Hypothalamus (tissue), 51 donors: ENCODE measurements around the gene CHST3.
A peak's percentile ranks its signal among the peaks of the same experiment; 100 is the strongest.

Experiments used
- DNase-seq, 51 donors: peaks; one replicate each; lab custom pipeline; 2025; lab: John Stamatoyannopoulos, UW

CHST3 gene

DNA sequence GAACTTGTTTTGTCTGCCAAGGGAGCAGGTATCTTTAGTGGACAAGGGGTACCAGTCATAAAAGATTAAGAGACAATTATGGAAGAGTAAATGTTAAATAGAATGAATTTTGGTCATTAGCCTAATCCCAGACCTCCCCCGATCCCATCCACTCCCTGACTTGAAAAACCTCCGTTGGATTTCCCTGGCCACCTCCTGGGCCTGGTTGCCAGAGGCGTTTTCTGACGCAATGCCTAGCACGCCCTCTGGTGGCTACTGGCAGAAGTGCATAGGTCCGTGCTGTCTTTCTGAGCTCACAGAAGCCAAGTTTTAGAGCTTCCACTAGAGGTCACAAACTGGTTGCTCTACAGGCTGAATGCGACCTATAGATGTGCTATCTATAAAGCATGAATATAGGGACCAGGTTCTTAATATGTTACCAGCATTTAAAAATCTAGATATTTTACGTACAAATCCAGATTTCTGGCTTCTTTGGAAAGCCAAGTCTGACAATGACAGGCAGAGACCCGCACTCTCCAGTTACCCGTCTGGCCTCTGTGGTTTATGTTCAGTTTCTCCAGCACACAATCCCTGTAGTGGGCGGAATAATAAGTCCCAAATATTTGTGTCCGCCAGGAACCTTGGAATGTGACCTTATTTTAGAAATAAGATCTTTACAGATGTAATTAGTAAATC, 84.4 kb downstream of the CHST3 start:
- peak in 50 of 51 donors; percentile 15 to 98 (median 86) for DNase-seq

DNA sequence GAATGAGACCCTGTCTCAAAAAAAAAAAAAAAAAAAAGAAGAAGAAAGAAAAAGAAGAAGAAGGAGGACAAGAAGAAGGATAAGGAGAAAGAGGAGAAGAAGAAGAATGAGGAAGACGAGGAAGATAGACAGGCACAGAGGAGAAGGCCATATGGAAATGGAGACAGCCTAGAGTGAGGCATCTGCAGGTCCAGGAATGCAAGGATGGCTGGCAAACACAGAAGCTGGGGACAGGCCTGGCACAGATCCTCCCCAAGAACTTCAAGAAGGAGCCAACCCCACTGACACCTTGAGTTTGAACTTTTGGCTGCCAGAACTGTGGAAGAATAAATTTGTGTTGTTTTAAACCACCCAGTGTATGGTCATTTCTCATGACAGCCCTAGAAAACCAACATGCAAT, 85.3 kb downstream of the CHST3 start:
- no peak for DNase-seq

GRCh38 chr10:72049969-72050781, 86.0 kb downstream of the CHST3 start:
- DNase-seq = no peak

DNA sequence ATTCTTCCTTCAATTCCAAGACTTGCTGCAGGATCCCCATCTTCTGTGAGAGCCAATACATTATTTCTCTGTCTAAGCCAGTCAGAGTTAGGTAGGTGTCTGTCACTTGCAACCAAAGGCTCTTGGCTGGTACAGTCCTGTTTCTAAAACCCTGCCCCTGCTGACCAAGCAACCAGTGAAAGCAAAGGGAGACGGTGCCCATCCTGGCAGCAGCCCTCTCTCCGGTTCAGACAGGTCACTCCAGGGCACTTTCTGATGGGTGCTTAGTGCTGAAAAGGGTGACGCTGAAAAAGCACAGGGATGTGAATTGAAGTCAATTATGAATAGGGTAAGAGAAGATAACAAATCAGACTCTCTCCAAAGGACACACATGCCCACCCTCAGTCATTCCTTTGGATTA, 86.7 kb downstream of the CHST3 start:
- DNase-seq = no peak

DNA sequence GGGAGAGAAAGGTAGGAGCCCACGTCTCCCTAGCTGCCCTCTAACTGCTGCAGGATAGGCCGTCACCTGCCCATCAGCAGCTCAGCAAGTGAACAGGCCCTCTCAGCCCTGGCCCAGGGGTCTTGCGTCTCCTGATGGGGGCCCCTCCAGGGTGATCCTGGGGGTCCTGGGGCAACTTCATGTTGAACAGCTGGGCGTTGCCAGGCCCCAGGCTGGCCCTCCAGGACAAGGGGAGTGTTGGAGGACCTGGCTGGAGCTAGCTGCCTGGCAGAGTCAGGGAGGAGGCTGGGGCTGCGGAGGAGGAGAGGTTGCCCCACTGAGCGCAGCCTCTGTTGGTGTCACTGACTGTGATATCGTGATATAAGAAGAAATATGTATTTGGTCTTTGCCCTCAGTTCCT, 89.5 kb downstream of the CHST3 start:
- DNase-seq = no peak

DNA sequence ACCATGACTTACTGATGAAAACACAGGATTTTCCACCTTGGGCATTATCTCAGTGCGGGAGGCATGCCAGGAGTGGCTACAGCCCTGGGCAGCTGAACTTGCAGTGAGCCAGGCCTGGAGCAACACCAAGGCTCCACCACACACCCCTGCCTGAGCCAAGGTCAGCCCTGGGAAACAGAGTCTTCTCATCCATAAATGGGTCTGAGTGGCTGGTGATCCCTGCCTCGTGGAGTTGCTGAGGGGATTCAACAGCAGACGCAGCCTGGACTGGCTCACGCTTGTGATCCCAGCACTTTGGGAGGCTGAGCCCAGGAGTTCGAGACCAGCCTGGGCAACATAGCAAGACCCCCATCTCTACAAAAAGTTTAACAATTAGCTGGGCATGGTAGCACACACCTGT, 91.9 kb downstream of the CHST3 start:
- DNase-seq = peak in 2 of 51 donors; percentile 13 to 19

DNA sequence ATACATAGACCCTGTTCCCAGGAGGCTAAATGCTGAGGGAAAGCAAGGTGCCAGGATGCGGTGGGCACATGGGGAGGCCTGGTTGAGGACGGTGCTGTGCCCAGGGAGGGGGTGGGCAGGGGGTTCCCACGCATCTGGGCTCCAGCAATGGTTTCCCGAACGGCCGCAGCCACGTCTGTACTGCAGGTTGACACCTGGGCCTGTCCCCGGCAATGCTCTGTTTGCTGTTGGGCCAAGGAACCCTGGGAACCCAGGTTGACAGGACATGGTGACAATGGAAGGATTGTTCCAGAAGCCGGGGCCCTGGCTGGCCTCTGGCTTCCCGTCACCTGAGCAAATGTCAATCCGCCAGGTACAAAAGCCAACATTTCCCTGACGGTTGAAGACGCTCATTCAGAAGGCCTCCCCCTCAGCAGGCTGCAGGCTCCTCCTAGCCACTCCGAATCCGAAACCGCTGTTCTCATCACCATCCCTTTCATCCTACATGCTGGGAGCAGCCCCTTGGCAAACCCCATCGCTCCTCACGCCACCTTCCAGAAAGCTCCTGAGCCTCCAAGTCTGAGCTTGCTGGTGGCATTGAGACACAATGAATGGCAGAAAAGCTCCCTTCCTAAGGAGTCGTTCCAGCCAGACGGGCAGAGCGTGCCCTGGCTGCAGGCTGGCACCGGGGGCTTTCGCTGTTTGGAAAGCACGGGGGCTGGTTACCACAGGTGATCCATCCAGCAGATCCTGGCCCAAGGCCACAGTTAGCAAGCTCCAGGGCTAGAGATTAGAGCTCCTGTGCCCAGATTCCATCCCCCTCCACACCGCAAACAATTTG, 92.9 kb downstream of the CHST3 start:
- peak in 4 of 51 donors; percentile 19 to 37 (median 30) for DNase-seq

DNA sequence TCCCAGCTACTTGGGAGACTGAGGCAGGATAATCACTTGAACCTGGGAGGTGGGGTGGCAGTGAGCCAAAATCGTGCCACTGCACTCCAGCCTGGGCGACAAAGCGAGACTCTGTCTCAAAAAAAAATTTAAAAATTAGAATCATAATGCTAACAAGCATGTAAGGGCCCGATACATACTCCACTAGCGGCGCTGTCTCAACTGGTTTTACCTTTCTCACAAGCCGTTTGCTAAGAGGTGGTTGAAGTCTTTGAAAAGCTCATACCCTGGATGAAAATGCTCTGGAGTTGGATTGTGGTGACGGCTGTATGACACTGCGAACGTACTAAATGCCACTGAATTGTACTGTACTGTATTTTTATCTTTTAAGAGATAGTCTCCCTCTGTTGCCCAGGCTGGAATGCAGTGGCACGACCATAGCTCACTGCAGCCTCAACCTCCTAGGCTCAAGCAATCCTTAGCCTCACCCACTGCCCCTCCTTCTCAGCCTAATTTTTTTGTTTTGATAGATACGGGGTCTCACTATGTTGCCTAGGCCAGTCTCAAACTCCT, 94.2 kb downstream of the CHST3 start:
- no peak for DNase-seq

DNA sequence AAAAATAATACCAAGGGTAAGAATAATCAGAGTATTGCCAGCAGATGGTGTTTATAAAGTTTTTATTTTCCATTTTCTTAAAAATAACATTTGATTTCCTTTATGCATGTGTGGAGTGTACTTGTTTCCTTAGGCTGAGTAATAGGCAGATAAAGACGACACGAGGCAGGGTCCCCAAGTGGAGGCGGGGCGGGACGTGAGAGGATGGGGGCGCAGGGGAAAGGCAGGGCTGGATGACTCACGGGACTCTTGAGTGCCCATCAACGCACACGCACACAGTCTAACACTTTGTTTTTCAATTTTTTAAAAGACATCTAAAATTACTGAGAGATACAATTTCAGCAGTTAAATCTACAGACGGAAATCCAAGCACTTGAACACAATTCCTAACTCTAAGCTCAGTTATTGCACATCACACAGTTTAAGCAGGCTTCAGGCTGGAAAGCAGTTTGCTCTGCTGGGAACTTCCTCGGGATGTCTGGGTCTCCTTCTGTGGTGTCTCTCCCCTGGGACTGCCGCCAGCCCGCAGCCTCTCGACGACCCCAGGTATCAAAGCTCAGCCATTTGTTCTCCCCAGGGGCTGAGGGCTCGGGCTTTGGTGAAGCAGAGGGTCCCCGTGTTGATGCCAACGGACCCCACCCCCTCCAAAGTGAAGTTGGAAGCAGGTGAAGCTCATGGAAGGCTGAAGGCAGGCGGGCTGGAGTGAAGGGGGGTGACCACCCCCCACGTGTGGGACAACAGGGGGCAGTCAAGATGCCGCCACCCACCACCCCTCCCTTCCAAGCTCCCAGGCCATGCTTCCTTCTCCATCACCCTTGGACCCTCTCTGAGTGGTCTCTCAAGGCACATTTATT, 95.0 kb downstream of the CHST3 start:
- peak in 1 of 51 donors; percentile 50 for DNase-seq

- DNase-seq = no peak
Measured at GRCh38 chr10:72059843-72060822, 95.9 kb downstream of the CHST3 start.

DNA sequence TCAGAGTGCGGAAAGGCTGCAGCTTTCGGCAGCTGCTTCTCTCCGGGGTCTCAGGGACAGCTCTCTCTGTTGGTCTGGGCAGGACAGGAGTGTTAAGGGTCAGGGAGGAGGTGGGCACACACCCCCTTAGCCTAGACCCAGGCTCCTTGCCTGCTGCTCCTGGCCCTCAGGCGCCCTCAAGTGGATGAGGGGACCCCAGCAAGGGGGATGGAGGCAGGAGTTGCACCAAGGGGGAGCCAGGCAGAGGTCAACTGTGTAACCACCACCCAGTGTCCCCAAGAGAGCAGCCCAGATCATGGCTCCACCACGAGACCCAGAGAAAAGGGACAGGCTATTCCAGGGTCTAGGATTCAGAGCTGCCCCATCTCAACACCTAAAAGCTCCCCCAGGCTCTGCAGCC, 97.3 kb downstream of the CHST3 start:
- no peak for DNase-seq

DNA sequence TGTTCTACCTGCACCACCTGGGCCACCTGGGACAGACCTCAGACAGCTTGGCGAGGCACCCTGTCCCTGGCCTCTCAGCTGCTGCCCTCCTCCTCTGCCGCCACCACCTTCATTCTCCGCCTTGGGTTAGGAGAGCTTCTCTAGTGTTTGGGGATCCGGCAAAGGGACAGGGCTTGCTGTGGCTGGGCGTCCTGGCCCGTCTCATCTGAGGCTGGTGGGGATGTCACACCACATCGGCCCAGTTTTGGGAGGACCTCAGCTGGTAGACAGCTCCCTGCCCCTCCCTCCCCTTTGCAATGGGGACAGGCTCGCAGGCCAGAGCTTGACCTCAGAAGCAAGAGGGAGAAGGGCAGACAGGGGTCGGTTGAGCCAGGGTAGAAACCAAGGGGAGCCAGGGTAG, 97.7 kb downstream of the CHST3 start:
- no peak for DNase-seq

DNA sequence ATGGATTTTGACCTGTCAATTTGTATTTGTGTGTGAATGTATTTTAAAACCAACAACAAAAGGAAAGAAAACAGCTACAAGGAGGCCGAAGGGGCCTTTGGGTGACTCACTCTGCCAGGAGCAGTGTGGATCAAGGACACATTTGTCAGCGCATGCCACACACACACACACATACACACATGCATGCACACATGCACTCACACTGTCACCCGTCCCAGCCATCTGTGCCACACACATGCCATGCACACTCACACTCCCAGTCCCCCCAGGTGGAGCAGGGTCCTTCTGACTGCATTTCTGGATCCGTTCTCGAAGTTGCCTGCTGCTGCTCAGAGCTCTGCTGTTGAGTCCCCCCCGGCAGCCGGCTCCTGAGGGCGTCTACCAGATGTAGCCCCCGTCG, 98.2 kb downstream of the CHST3 start:
- DNase-seq = no peak
